ENCODE results near the gene MFSD6L.

MFSD6L gene, protein sequence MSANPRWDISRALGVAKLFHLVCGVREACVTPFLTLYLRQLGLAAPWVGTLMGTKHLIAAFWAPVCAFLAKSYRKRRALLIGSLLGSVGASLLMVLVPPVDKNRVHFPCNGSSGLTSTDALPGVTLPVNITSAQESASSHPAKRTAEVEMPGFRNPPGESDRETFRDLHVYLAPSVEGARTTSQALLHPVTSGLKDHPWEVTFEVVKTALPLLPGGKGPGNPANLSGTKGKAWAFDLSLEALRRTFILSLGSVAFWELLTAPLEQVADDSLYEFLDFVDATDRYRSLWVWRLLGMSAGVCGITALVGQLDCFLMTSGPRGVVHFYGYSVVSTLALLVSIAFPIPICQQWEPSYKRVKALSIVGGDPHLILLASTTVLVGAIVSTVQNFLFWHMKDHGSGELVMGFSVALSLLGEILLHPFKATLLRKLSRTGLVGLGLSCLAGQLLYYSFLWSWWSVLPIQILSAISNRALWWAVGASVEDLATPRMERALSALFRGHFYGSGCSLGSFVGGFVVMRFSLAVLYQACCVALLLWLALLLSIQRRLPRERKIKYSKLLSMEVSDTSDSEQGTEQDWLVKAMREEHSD

DNA sequence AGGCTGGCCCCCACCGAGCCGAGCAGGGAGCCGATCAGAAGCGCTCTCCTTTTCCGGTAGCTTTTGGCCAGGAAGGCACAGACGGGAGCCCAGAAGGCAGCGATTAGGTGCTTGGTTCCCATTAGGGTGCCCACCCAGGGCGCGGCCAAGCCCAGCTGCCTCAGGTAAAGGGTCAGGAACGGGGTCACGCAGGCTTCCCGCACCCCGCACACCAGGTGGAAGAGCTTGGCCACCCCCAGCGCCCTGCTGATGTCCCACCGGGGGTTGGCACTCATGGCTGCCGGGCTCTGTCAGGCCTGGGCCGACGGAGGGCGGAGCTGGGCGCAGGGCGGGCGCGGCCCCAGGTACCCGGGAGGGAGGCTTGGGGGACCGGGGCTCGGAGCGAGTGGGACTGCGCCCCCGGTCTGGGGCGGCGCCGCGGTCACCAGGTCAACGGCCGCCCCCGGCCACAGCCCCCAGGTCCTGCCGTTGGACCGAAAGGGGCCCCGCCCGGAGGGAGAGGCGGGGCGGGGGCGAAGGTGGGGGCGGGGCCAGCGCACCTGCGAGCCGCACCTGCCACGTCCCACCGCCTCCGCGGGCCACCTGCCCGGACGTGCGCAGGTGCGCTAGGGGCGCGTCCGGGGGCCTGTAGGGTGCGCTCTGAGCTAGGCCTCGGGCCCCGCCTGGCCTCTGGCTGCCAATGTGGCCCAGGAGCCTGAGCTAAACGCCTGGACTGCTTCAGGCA, at the start of gene MFSD6L:
MFSD6L (minus strand) TSS at position 520 of the 724 bp plus-strand sequence; CDS start at position 275, 245 bp downstream.
- no peak within 1 kb of the TSS for H3K4me3 Mint-ChIP-seq
- no peaks in the 10 kb centered on the region for H3K27me3 Mint-ChIP-seq
- H3K27ac Mint-ChIP-seq = no peak within 1 kb of the TSS

DNA sequence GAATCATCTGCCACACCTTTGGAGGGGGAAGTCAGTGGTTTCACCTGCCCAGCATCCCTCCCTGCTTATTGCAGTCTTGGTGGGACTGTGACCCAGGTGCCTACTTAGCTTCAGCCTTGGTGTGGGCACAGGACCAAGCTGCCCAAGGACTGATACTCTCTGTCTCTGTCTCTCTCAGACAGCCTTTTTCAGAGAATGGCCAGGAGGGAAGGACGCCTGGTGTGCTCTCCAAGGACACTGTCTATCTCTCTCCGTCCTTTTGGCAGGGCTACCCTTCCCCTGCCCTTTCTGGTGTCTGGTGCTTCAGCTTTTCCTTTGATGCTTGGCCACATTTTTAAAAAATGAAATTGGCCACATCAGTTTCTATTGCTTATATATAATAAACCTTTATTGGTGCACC, 48.7 kb upstream of the MFSD6L start:
- Mint-ChIP-seq H3K36me3 (no peaks in the 10 kb centered on the region), H3K27me3 (no peaks in the 10 kb centered on the region), H3K4me3 (no peak overlapping the region), H3K27ac (no peak overlapping the region), H3K9me3 (no peaks in the 10 kb centered on the region), H3K4me1 (no peaks in the 10 kb centered on the region)

More for the DNA sequence above, at the start of gene MFSD6L:
- no peaks in the 10 kb centered on the region for H3K9me3 Mint-ChIP-seq
- no peaks in the 10 kb centered on the region for H3K4me1 Mint-ChIP-seq
- H3K36me3 Mint-ChIP-seq = no peaks in the 10 kb centered on the region

DNA sequence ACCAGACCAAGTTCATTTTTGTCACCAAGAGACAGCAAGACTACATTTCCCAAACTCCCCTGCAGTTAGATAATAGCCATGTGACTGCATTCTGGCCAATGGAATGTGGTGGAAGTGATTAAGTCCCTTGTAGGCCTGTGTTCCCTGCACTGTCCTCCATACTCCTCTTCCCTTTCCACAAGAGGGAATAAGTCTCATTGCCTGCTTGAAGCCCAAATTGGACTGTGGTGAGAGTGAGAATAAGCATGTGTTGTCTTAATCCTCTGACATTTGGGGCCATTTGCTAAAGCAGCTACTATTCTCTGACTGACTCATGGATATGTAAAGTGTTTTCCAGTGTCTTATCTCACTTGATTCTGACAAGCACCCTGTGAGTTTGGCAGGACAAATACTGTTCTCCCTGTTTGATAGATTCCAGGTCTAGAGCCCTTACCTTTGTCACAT, 47.6 kb upstream of the MFSD6L start:
- Mint-ChIP-seq H3K9me3 (no peaks in the 10 kb centered on the region), H3K36me3 (peaks cover 2% of the 10 kb centered on the region), H3K27ac (no peak overlapping the region), H3K4me1 (no peaks in the 10 kb centered on the region), H3K27me3 (no peaks in the 10 kb centered on the region), H3K4me3 (no peak overlapping the region)

DNA sequence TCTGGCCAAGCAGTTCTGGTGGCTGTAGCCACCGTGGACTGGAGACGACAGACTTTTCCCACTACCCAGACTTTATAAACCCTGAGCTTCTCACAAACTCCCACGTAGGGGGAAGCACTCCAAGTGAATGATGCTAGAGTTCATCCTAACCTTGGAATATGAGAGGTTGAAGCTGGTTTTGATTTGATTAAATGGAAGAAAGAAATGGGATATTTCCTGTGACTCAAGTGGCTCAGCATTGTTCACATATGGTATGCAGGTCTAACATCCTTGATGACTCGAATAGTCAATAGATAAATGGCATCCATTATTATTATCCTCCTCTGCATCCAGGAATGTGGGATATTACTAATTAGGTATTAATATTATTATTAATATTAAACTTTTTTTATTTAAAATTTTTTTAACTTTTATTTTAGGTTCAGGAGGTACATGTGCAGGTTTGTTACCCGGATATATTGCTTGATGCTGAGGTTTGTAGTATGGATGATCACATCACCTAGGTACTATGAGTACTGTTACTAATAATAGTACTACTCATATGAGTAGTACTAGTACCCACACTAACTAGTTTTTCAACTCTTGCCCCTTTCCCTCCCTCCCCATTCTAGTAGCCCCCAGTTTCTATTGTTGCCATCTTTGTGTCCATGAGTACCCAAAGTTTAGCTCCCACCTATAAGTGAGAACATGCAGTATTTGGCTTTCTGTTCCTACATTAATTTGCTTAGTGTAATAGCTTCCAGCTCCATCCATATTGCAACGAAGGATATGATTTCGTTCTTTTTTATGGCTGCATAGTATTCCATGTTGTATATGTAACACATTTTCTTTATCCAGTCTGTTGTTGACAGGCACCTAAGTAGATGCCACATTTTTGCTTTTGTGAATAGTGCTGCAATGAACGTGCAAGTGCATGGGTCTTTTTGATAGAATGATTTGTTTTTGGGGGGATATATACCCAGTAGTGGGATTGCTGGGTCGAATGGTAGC, 45.4 kb upstream of the MFSD6L start:
- Mint-ChIP-seq H3K4me3 (no peak overlapping the region), H3K36me3 (peaks cover 2% of the 10 kb centered on the region), H3K4me1 (no peaks in the 10 kb centered on the region), H3K27ac (no peak overlapping the region), H3K27me3 (no peaks in the 10 kb centered on the region), H3K9me3 (no peaks in the 10 kb centered on the region)

DNA sequence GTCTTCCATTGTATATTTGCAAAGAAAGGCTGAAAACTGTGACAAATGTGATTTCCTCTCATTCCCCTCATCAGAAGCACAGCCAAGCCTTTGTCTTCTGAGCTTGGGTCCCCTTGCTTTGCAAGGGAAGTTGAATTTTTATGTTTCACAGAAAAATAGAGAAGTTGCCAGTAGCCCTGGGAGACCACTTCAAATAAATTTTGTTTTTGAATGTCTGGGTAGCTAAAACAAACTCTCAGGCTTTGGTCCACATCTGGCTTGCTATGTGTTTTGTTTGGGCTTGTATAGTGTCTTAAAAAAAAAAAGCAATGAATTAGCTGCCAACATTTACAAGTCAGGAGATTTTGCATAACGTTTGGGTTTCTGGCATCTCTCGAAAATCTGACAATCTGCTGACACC, 44.2 kb upstream of the MFSD6L start:
- Mint-ChIP-seq H3K27me3 (no peaks in the 10 kb centered on the region), H3K36me3 (peaks cover 2% of the 10 kb centered on the region), H3K9me3 (no peaks in the 10 kb centered on the region), H3K4me3 (no peak overlapping the region), H3K27ac (peak overlapping the region; percentile 61), H3K4me1 (no peaks in the 10 kb centered on the region)

DNA sequence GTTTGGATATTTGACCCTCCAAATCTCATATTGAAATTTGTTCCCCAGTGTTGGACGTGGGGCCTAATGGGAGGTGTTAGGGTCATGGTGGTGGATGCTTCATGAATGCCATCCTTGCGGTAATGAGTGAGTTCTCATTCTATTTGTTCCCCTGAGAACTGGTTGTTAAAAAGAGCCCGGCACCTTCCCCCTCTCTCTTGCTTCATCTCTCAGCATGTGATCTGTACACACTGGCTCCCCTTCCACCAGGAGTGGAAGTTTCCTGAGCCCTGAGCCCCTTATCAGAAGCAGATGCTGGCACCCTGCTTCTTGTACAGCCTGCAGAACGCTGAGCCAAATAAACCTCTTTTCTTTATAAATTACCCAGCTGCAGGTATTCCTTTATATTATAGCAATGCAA, 42.7 kb upstream of the MFSD6L start:
- Mint-ChIP-seq H3K4me3 (no peak overlapping the region), H3K27me3 (no peaks in the 10 kb centered on the region), H3K9me3 (no peaks in the 10 kb centered on the region), H3K4me1 (no peaks in the 10 kb centered on the region), H3K27ac (no peak overlapping the region), H3K36me3 (peaks cover 2% of the 10 kb centered on the region)

DNA sequence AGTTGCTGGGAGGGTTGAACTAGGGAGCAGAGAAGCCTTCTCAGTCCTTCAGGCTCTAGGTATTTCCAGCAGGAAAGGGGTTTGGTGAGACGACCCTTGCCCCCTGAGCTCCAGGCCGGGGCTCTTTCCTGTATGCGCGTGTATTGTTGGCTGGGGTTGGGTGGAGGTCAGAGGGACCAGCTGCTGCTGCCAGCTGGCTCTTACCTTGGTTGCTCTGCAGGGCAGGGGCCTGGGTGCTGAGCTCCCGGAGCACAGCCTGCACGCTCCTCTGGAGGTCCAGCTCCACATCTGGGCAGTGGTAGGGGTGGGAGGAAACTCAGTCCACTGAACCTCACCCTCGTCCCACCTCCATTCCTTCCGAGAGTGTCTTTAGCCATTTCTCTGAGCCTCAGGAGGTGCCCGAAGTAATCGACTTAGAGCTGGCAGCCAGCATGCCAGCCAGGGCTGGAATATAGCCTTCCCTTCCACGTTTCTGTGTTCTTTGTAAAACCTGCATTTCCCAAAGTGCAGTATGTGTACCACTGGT, 40.3 kb upstream of the MFSD6L start:
- H3K36me3 Mint-ChIP-seq = peaks cover 2% of the 10 kb centered on the region
- no peak overlapping the region for H3K4me3 Mint-ChIP-seq
- no peak overlapping the region for H3K27ac Mint-ChIP-seq

DNA sequence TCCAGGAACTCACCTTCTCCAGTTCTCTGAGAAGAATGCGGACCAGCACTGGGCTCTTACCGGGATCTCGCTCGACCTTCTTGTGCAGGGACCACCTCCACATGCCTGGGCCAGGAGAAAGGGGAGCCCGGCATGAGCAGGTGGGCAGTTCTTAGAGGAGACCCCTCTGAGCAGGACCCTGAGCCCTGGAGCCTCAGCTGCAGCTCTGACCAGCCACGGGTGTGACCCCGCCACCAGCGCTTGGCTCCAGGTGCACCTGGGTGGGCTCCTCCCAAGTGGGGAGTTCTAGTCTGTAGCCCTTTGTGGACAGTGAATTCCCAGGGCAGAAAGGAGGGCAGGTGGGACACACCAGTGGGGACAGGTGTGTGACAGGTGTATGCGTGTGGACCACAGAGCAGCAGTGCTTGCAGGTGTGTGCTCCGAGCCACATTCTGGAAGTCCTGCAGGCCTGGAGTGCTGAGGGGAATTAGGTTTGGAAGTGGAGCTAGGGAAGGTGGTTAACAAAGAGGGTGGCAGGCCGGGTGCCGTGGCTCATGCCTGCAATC, 39.5 kb upstream of the MFSD6L start:
- Mint-ChIP-seq H3K9me3 (no peaks in the 10 kb centered on the region), H3K4me3 (no peak overlapping the region), H3K27ac (no peak overlapping the region), H3K27me3 (no peaks in the 10 kb centered on the region), H3K4me1 (no peaks in the 10 kb centered on the region), H3K36me3 (peaks cover 2% of the 10 kb centered on the region)

More for the DNA sequence above, 40.3 kb upstream of the MFSD6L start:
- Mint-ChIP-seq H3K9me3 (no peaks in the 10 kb centered on the region), H3K4me1 (no peaks in the 10 kb centered on the region), H3K27me3 (no peaks in the 10 kb centered on the region)

DNA sequence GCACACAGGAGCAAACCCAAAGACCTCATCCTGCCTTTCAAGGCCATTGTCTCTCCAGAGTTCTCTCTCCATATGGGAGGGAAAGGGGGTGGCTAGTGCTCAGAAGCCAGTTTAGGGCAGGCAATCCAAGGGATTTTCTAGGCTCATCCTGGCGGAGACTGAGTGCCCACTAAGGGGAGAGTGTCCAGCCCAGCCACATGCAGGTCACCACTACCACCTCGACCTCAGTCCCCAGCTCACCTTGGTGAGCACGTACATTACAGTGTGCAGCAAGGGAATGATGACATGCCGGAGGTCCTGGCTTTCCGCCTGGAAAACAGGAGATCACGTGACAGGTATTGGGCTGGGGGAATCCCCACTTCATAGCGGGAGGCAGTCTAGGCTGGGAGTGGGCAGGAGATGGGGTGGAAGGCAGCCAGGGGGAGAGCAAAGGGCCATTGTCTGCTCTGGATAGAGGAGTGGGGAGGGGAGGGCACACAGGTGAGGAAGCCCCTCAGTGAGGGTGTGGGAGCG, 38.5 kb upstream of the MFSD6L start:
- no peaks in the 10 kb centered on the region for H3K4me1 Mint-ChIP-seq
- no peak overlapping the region for H3K4me3 Mint-ChIP-seq
- no peaks in the 10 kb centered on the region for H3K27me3 Mint-ChIP-seq
- H3K27ac Mint-ChIP-seq = no peak overlapping the region
- no peaks in the 10 kb centered on the region for H3K9me3 Mint-ChIP-seq
- peaks cover 2% of the 10 kb centered on the region for H3K36me3 Mint-ChIP-seq

DNA sequence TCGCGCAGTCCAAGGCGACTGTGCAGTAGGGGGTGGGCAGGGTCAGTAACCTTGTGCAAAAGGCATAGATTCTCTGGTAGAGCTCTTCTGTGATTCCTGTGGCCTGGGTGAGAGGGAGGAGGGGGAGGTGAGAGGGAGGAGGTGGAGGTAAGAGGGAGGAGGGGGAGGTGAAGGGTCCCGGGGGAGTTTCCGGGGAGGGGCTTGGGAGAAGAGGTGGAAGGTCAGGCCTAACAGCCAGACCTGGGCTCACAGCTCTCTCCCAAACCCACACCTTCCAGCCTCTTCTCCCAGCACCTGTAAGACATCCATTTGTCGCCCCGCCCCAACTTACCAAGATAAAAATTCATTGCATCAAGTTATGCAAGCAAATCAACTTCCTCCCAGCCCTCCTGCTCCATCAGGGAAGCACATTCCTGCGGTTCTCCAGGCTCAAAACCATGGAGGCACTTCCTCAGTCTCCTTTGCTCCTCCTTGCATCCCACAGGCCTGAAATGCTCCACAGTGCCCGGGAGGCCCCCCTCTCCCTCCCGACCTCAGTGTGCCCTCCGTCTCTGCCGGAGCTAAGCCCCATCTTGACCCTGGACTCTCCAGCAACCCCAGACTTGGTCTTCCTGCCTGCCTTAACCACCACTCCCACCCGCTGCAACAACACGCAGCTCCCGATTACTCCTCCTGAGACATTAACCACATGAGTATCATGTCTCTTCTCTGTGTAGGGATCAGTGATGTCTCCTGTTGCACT, 37.8 kb upstream of the MFSD6L start:
- Mint-ChIP-seq H3K27ac (no peak overlapping the region), H3K4me1 (no peaks in the 10 kb centered on the region), H3K4me3 (no peak overlapping the region), H3K36me3 (no peaks in the 10 kb centered on the region), H3K9me3 (no peaks in the 10 kb centered on the region), H3K27me3 (no peaks in the 10 kb centered on the region)

DNA sequence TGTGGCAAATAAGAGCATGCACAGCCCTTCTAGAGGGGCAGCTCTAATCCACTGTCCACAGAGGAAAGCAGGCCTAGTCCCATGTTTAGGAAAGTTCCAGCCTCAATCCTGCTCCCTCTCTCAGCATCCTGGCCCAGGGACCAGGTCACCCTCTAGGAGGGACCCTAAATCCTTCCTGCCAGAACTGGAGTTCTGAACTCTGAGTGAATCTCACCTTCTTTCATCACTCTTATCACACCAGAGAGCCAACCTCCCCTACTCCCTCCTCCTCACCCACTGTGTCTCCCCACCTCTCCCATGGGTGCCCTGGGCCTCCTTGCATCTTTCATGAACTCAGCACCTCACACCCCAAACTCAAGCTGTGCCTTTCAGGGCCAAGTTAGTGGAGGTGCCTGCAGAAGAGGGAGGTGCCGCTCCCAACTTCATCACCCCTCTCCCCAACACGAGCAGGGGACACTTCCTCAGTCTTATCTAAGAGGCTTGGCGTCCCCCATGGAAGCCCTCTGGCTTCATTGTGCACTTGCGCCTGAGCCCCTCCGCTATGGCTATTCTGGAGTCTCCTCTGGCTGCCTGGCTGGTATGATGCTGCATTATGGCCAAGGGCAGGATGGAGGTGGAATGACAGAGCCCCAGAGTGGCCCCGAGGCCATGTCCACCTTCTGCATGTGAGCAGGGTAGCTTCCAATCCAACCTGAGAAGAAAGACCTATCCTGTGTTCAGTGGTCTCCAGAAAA, 36.6 kb upstream of the MFSD6L start:
- Mint-ChIP-seq H3K4me1 (no peaks in the 10 kb centered on the region), H3K9me3 (no peaks in the 10 kb centered on the region), H3K27ac (no peak overlapping the region), H3K4me3 (no peak overlapping the region), H3K27me3 (no peaks in the 10 kb centered on the region), H3K36me3 (no peaks in the 10 kb centered on the region)

DNA sequence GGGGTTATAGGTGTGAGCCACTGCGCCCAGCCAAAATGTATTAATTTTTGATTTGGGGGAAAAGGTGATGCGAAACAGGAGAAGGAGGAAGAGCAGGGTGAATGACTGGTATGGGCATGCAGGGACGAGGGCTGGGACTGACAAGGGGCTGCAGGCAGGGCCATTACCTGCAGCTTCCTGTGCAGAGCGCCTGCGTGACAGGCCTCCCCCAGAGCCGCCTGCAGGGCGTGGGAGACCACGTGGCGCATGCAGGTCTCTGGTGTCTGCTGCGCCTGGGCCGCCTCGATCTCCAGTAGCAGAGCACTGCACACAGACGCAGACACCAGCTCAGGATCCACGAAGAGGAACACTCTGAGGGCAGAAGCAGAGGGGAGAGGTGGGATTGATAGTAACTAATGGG, 35.9 kb upstream of the MFSD6L start:
- H3K4me3 Mint-ChIP-seq = no peak overlapping the region
- no peaks in the 10 kb centered on the region for H3K27me3 Mint-ChIP-seq
- H3K4me1 Mint-ChIP-seq = no peaks in the 10 kb centered on the region
- H3K36me3 Mint-ChIP-seq = no peaks in the 10 kb centered on the region
- H3K9me3 Mint-ChIP-seq = no peaks in the 10 kb centered on the region
- no peak overlapping the region for H3K27ac Mint-ChIP-seq

DNA sequence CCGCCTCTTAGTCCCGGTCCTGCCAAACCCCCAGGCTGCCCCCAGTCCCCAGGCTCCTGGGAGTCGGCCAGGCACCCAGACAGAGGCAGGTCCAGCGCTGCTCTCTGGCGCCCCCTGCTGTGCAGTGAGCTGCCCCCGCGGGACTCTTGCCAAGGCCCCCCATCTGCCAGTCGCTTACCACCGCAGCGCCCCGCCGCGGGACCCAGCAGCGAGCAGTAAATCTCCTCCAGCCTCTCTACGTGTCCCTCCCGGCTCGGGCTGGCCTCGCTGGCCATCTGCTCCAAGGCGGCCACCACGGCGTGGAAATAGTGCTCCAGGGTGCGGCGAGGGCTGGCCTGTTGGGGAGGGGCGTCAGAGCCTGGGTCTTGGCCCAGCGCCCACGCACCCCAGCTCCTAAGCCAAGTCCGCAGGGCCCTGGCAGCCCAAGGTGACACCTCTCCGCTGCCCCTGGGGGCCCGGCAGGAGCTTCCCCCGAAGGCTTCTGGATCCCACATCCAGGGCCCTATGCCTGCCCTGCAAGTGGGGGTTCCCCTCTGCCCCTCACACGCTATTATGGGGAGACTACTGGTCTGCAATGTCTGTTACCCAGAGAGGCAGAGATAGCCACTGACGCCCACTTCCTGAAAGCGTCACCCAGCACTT, 33.7 kb upstream of the MFSD6L start:
- H3K27ac Mint-ChIP-seq = no peak overlapping the region
- H3K27me3 Mint-ChIP-seq = no peaks in the 10 kb centered on the region
- no peaks in the 10 kb centered on the region for H3K9me3 Mint-ChIP-seq
- no peaks in the 10 kb centered on the region for H3K4me1 Mint-ChIP-seq
- no peak overlapping the region for H3K4me3 Mint-ChIP-seq
- no peaks in the 10 kb centered on the region for H3K36me3 Mint-ChIP-seq

Data from activated naive CD4-positive, alpha-beta T cell treated with anti-CD3 and anti-CD28 coated beads, Interleukin-2, amount 50 U/mL, for 24 hours (primary cell).